Kidney (tissue), 14 donors: ENCODE data around the gene EDN1. TPM values are rescaled to one million over a fixed set of nuclear protein-coding genes. Genes with fewer than 3 reads are reported as not detected.

ENCODE experiments used
- DNase-seq, 5 donors: peaks; one replicate each; pipeline ENCODE4 v3.0.0-alpha.2; 2013 to 2020
- FAIRE-seq: peaks from 2 replicates; lab custom pipeline; 2012; peaks lifted over from hg19 to GRCh38; lab: Jason Lieb, UNC
- H3K27ac ChIP-seq, 2 donors: one replicate each; pipeline ENCODE4 v1.7.0; 2013; ENCODE audit warnings: low read depth in 2 of 2, low read length in 2 of 2, inconsistent platforms in 1 of 2
- H3K27me3 ChIP-seq: one replicate; pipeline ENCODE4 v1.7.1; 2013; ENCODE audit warnings: low read length, inconsistent platforms; ENCODE audit not compliant: control insufficient read depth, insufficient read depth
- H3K36me3 ChIP-seq, 3 donors: one replicate each; pipeline versions ENCODE4 v1.7.0 to v1.7.1; 2013; ENCODE audit warnings: low read length in 3 of 3, control low read depth in 1 of 3, inconsistent platforms in 1 of 3; ENCODE audit not compliant: insufficient read depth in 3 of 3, control insufficient read depth in 2 of 3
- H3K4me1 ChIP-seq, 3 donors: one replicate each; pipeline versions ENCODE4 v1.7.0 to v1.7.1; 2013; ENCODE audit warnings: low read length in 3 of 3, inconsistent platforms in 1 of 3, low read depth in 1 of 3; ENCODE audit not compliant: control insufficient read depth in 2 of 3, insufficient read depth in 2 of 3
- H3K4me3 ChIP-seq, 3 donors: one replicate each; pipeline versions ENCODE4 v1.7.0 to v1.8.1; 2013; ENCODE audit warnings: low read length in 3 of 3, control low read depth in 1 of 3, inconsistent platforms in 1 of 3
- H3K9ac ChIP-seq, 3 donors: one replicate each; pipeline versions ENCODE4 v1.7.0 to v1.7.1; 2013; ENCODE audit warnings: low read length in 3 of 3, control low read depth in 1 of 3, inconsistent platforms in 1 of 3
- H3K9me3 ChIP-seq, 3 donors: one replicate each; pipeline versions ENCODE4 v1.7.0 to v1.7.1; 2013; ENCODE audit warnings: low read length in 3 of 3, control low read depth in 1 of 3, inconsistent platforms in 1 of 3; ENCODE audit not compliant: control insufficient read depth in 2 of 3, insufficient read depth in 1 of 3
- intact Hi-C: fragments of 100-400 bp; cut with DNase I; formaldehyde crosslinking; loops from one replicate; pipeline ENCODE4 v1.11.1; 2022
- polyA plus RNA-seq: library from polyadenylated mRNA; stranded (reverse); fragments of 350-450 nt; fragmentation: Illumina TruSeq; extraction: RNeasy Lipid Tissue Mini Kit (QIAGEN cat#74804); gene quantifications from one replicate; pipeline ENCODE4 v1.2.3, GENCODE V29; 2014; ENCODE audit warnings: low read depth, low replicate concordance; ENCODE audit not compliant: insufficient read depth
- total RNA-seq: library from RNA; stranded (reverse); fragmentation: NEBNext Ultra II Directional; extraction: Animal tissue kit (Norgen Biotek cat#: 25700); gene quantifications from one replicate; pipeline ENCODE4 v1.2.1, GENCODE V29; 2021
- TF ChIP-seq, protein P1 (sequence below): IDR thresholded peaks from 3 replicates; pipeline ENCODE4 v1.5.1; 2012; ENCODE audit warnings: mild to moderate bottlenecking, moderate library complexity, borderline replicate concordance; ENCODE audit not compliant: insufficient read depth; ENCODE audit errors: extremely low read depth
- donor health status: control.
- donor health status: control.
- donor health status: control.
- donor health status: control.
- donor health status: control.
- donor health status: DM: yes; HTN: yes; CAD: no.
- donor health status: Normal renal cell carcinoma (clear cell type).

EDN1 gene
- total and polyA plus RNA-seq, 2 donors from 2014 or later = 3.4 to 16.6 TPM

- intact Hi-C loops = no loop called here
- Histone ChIP-seq H3K9me3 (no peaks in the 10 kb centered on the region), H3K27ac (no peak overlapping the region), H3K4me3 (no peak overlapping the region), H3K27me3 (no peaks in the 10 kb centered on the region), H3K36me3 (no peaks in the 10 kb centered on the region), H3K4me1 (no peaks in the 10 kb centered on the region), H3K9ac (no peak overlapping the region)
- no peak for DNase-seq
- no peak for FAIRE-seq
- TF ChIP-seq, protein P1, sequence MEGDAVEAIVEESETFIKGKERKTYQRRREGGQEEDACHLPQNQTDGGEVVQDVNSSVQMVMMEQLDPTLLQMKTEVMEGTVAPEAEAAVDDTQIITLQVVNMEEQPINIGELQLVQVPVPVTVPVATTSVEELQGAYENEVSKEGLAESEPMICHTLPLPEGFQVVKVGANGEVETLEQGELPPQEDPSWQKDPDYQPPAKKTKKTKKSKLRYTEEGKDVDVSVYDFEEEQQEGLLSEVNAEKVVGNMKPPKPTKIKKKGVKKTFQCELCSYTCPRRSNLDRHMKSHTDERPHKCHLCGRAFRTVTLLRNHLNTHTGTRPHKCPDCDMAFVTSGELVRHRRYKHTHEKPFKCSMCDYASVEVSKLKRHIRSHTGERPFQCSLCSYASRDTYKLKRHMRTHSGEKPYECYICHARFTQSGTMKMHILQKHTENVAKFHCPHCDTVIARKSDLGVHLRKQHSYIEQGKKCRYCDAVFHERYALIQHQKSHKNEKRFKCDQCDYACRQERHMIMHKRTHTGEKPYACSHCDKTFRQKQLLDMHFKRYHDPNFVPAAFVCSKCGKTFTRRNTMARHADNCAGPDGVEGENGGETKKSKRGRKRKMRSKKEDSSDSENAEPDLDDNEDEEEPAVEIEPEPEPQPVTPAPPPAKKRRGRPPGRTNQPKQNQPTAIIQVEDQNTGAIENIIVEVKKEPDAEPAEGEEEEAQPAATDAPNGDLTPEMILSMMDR = no peak
Observed at GRCh38 chr6:12264671-12265070, 25.5 kb upstream of the EDN1 start.

GRCh38 chr6:12265296-12265695 is 24.9 kb upstream of the EDN1 start:
- H3K4me1 ChIP-seq = no peaks in the 10 kb centered on the region
- H3K4me3 ChIP-seq = no peak overlapping the region
- no peak overlapping the region for H3K9ac ChIP-seq
- TF ChIP-seq, protein P1 = no peak
- no peak for DNase-seq
- no peak overlapping the region for H3K27ac ChIP-seq
- H3K36me3 ChIP-seq = no peaks in the 10 kb centered on the region
- H3K27me3 ChIP-seq = no peaks in the 10 kb centered on the region
- intact Hi-C loops = no loop called here
- FAIRE-seq = no peak
- no peaks in the 10 kb centered on the region for H3K9me3 ChIP-seq

- no peak for FAIRE-seq
- DNase-seq = no peak
- Histone ChIP-seq H3K9me3 (no peaks in the 10 kb centered on the region), H3K36me3 (no peaks in the 10 kb centered on the region), H3K4me1 (no peaks in the 10 kb centered on the region), H3K4me3 (no peak overlapping the region), H3K27me3 (no peaks in the 10 kb centered on the region), H3K27ac (no peak overlapping the region), H3K9ac (no peak overlapping the region)
- intact Hi-C loops = no loop called here
- TF ChIP-seq, protein P1 = no peak
Observed at GRCh38 chr6:12265791-12266190, 24.4 kb upstream of the EDN1 start.

DNA sequence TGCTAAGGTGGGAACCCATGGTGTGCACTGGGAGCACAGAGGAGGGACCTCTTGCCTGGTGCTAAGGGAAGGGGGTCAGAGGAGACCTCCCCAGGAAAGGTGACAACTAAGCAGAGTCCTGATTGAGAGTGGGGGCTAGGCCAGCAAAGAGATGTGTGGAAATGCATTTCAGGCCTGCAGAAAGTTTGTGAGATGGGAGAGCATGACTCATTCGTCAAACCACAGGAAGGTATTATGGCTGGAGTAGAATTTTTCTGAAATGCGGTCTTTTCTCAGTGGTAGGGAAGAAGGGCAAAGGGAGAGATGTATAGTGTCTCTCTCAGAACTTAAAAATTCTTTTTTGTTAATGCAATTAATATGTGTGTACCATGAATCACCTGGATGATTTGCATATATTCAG is 23.6 kb upstream of the EDN1 start:
- H3K9me3 ChIP-seq = peaks cover 0 to 3% (median 0%) of the 10 kb centered on the region in 3 donors
- H3K4me3 ChIP-seq = no peak overlapping the region
- H3K9ac ChIP-seq = no peak overlapping the region
- TF ChIP-seq, protein P1 = no peak
- intact Hi-C loops = no loop called here
- no peak overlapping the region for H3K27ac ChIP-seq
- H3K4me1 ChIP-seq = no peaks in the 10 kb centered on the region
- H3K27me3 ChIP-seq = no peaks in the 10 kb centered on the region
- DNase-seq = no peak
- H3K36me3 ChIP-seq = no peaks in the 10 kb centered on the region
- no peak for FAIRE-seq
